HepG2 (cell line): Measurements from ENCODE around the gene SPTBN4. TPM values are rescaled to one million over a fixed set of nuclear protein-coding genes. Genes with fewer than 3 reads are reported as not detected.

ENCODE experiments used
- ATF7 ChIP-seq, 2 experiments: fragments of 450-650 bp in 1 of 2; sonication (generic) in 1 of 2; formaldehyde crosslinking in 1 of 2; IDR thresholded peaks; 2 replicates each; pipeline versions ENCODE4 v1.4.0 to v1.6.1; 2016 to 2020; ENCODE audit warnings: antibody characterized with exemption in 1 of 2, mild to moderate bottlenecking in 1 of 2, missing genetic modification reagents in 1 of 2
- EHMT2 ChIP-seq: fragments of 200-600 bp; sonication (generic); IDR thresholded peaks from 2 replicates; pipeline ENCODE4 v1.7.0; 2017; ENCODE audit warnings: antibody characterized with exemption, low read depth, low read length, borderline replicate concordance
- FIP1L1 ChIP-seq: fragments of 200-400 bp; formaldehyde crosslinking; IDR thresholded peaks from 2 replicates; pipeline ENCODE4 v1.6.1; 2018; ENCODE audit warnings: low read depth, mild to moderate bottlenecking, low read length, moderate library complexity, borderline replicate concordance; ENCODE audit not compliant: insufficient read depth
- GATAD1 ChIP-seq: IDR thresholded peaks from 2 replicates; pipeline ENCODE4 v1.6.1; 2016; ENCODE audit warnings: missing genetic modification reagents, missing compliant biosample characterization
- HMG20A ChIP-seq: IDR thresholded peaks from 2 replicates; pipeline ENCODE4 v1.6.1; 2016; ENCODE audit warnings: borderline replicate concordance
- JUN ChIP-seq: sonication (generic); formaldehyde crosslinking; IDR thresholded peaks from 2 replicates; pipeline ENCODE4 v1.4.0; 2020; ENCODE audit warnings: mild to moderate bottlenecking, missing genetic modification reagents
- JUND ChIP-seq: sonication (generic); formaldehyde crosslinking; IDR thresholded peaks from 2 replicates; pipeline ENCODE4 v1.8.0; 2022; ENCODE audit warnings: mild to moderate bottlenecking, missing genetic modification reagents
- KLF6 ChIP-seq: IDR thresholded peaks from 2 replicates; pipeline ENCODE4 v1.8.0; 2016; ENCODE audit warnings: missing biosample characterization, missing genetic modification reagents
- LCORL ChIP-seq, 2 experiments: fragments of 450-650 bp in 1 of 2; sonication (generic) in 1 of 2; formaldehyde crosslinking in 1 of 2; IDR thresholded peaks; 2 replicates each; pipeline versions ENCODE4 v1.5.0 to v1.6.1; 2017 to 2020; ENCODE audit warnings: antibody characterized with exemption in 1 of 2, missing genetic modification reagents in 1 of 2
- MAFK ChIP-seq, 2 experiments: IDR thresholded peaks in 1 of 2; conservative IDR thresholded peaks in 1 of 2; 2 replicates each; pipeline ENCODE4 v1.6.1; 2011; ENCODE audit warnings: improper control_type of control experiment in 2 of 2, low read length in 2 of 2
- MTF2 ChIP-seq: sonication (generic); formaldehyde crosslinking; IDR thresholded peaks from 2 replicates; pipeline ENCODE4 v1.5.0; 2020; ENCODE audit warnings: missing genetic modification reagents, borderline replicate concordance
- NCOA5 ChIP-seq: sonication (generic); formaldehyde crosslinking; IDR thresholded peaks from 2 replicates; pipeline ENCODE4 v1.4.0; 2020; ENCODE audit warnings: missing genetic modification reagents
- RNF2 ChIP-seq: fragments of 450-650 bp; conservative IDR thresholded peaks from 2 replicates; pipeline ENCODE4 v1.6.1; 2016; ENCODE audit warnings: low read depth
- SKI ChIP-seq: fragments of 450-650 bp; IDR thresholded peaks from one replicate; pipeline ENCODE4 v1.6.1; 2018; ENCODE audit warnings: mild to moderate bottlenecking; ENCODE audit not compliant: partially characterized antibody
- TBL1XR1 ChIP-seq: fragments of 150-350 bp; IDR thresholded peaks from 2 replicates; pipeline ENCODE4 v1.6.1; 2014; ENCODE audit warnings: borderline replicate concordance, low read length; ENCODE audit not compliant: partially characterized antibody
- TMF1 ChIP-seq: sonication (generic); formaldehyde crosslinking; IDR thresholded peaks from 2 replicates; pipeline ENCODE4 v1.8.1; 2022; ENCODE audit warnings: low read depth, missing genetic modification reagents
- ZNF337 ChIP-seq: sonication (generic); formaldehyde crosslinking; IDR thresholded peaks from 2 replicates; pipeline ENCODE4 v1.5.1; 2020; ENCODE audit warnings: missing genetic modification reagents, low read depth, mild to moderate bottlenecking, borderline replicate concordance
- ZNF446 ChIP-seq: sonication (generic); formaldehyde crosslinking; IDR thresholded peaks from 2 replicates; pipeline ENCODE4 v1.5.0; 2020; ENCODE audit warnings: mild to moderate bottlenecking, missing genetic modification reagents
- ZNF615 ChIP-seq: sonication (generic); formaldehyde crosslinking; IDR thresholded peaks from 2 replicates; pipeline ENCODE4 v1.5.0; 2020; ENCODE audit warnings: mild to moderate bottlenecking, missing genetic modification reagents, borderline replicate concordance
- ZNF616 ChIP-seq: sonication (generic); formaldehyde crosslinking; IDR thresholded peaks from 2 replicates; pipeline ENCODE4 v1.5.0; 2020; ENCODE audit warnings: low read depth, mild to moderate bottlenecking, missing genetic modification reagents
- polyA plus RNA-seq, 8 experiments: library from polyadenylated mRNA; depleted of rRNA in 3 of 8; stranded (reverse) in 7 of 8; unstranded in 1 of 8; fragments of >200 nt; fragmentation: Illumina TruSeq in 4 of 8; extraction: Trizol in 4 of 8; gene quantifications; 2 replicates each; pipeline versions ENCODE4 v1.2.1 to v1.2.3, GENCODE V29; 2011 to 2016; ENCODE audit warnings: low read depth in 4 of 8, missing spikeins in 1 of 8, mixed read lengths in 1 of 8; ENCODE audit not compliant: insufficient read depth in 1 of 8
- total RNA-seq, 5 experiments: library from RNA; depleted of rRNA; stranded (reverse); fragments of >200 nt; fragmentation: Illumina TruSeq; extraction: Trizol; gene quantifications; 2 replicates each; pipeline ENCODE4 v1.2.3, GENCODE V29; 2016; ENCODE audit warnings: low read depth in 1 of 5
- TF ChIP-seq, protein P1 (sequence below): sonication (generic); formaldehyde crosslinking; IDR thresholded peaks from 2 replicates; pipeline ENCODE4 v1.8.0; 2022; ENCODE audit warnings: mild to moderate bottlenecking, missing genetic modification reagents, moderate library complexity
- TF ChIP-seq, protein P2 (sequence below): sonication (generic); formaldehyde crosslinking; IDR thresholded peaks from 2 replicates; pipeline ENCODE4 v1.9.0; 2022; ENCODE audit warnings: missing genetic modification reagents, mild to moderate bottlenecking, borderline replicate concordance
- TF ChIP-seq, protein P3 (sequence below): sonication (generic); formaldehyde crosslinking; IDR thresholded peaks from 2 replicates; pipeline ENCODE4 v1.8.0; 2022; ENCODE audit warnings: mild to moderate bottlenecking, missing genetic modification reagents, borderline replicate concordance
- TF ChIP-seq, protein P4 (sequence below): sonication (generic); formaldehyde crosslinking; IDR thresholded peaks from 2 replicates; pipeline ENCODE4 v1.4.0; 2020; ENCODE audit warnings: mild to moderate bottlenecking, low read depth, missing genetic modification reagents

Gene SPTBN4
- total and polyA plus RNA-seq, 2 of the 13 experiments (the other 11 are each of a cell fraction or from before 2014, with no cell fraction given), result 0.11 TPM

DNA sequence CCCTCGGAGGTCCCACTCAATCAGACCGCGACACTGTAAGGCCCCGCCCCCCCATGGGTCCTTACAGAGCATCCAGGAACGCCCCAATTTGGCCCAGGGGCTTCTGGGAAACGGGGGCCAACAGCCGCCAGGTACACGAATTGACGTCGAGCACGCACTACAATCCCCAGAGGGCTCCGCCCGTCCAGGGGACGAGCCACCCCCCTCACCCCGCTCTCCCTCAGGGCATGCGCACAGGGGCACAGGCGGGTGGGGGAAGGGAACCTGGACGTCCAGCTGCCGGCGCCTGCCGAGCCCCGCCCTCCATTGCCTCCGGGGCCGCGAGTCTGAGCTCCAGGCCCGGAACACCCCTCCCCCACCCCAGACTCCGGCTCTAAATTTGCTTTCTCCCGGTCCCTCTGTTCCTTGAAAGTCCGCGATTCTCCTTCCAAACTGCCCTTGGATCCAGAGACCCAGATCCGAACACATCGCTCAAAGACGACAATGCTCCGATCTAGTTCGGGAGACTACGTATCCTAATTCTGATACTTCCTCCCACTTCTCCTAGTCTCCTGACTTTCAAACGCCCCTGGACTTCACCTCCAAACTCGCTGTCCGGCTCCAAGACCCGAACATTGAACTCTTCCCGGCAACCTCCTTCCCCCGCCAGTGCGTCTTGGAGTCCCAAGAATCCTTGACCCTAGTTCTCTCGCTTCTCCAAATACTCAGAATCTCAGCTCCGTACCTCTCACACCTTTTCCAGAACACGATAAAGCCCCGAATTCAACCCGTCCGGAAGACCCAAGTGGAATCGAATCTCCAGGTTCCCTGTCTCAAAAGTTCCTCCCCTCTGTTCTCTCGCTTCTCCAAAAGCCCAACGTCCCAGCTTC lies 23.4 kb upstream of the SPTBN4 start (continued):
- TF ChIP-seq LCORL (IDR thresholded peaks at IDR 0.05) (no peak), LCORL (CRISPR knock-in tag; IDR thresholded peaks at IDR 0.05) (peak; percentile 85), ZNF616 (CRISPR knock-in tag) (no peak), KLF6 (CRISPR knock-in tag) (no peak), EHMT2 (no peak), SKI (peak; percentile 53), ZNF615 (no peak), FIP1L1 (no peak), TMF1 (no peak), HMG20A (CRISPR knock-in tag) (no peak; the same call in 1 of the 2 replicates), RNF2 (no peak), TBL1XR1 (no peak), ZNF446 (CRISPR knock-in tag) (no peak), JUND (CRISPR knock-in tag) (no peak), MAFK (conservative IDR thresholded peaks at IDR 0.05 in 1 of 2, IDR thresholded peaks at IDR 0.05 in 1 of 2; ENCODE audit: low read length in 2 of 2) (no peak), GATAD1 (CRISPR knock-in tag) (peak; percentile 75), MTF2 (CRISPR knock-in tag) (no peak), ZNF337 (CRISPR knock-in tag) (no peak), ATF7 (IDR thresholded peaks at IDR 0.05) (no peak), ATF7 (CRISPR knock-in tag; IDR thresholded peaks at IDR 0.05) (no peak), NCOA5 (CRISPR knock-in tag) (no peak), JUN (no peak)
- TF ChIP-seq, protein P1, sequence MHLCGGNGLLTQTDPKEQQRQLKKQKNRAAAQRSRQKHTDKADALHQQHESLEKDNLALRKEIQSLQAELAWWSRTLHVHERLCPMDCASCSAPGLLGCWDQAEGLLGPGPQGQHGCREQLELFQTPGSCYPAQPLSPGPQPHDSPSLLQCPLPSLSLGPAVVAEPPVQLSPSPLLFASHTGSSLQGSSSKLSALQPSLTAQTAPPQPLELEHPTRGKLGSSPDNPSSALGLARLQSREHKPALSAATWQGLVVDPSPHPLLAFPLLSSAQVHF (CRISPR knock-in tag), result no peak
- TF ChIP-seq, protein P2, sequence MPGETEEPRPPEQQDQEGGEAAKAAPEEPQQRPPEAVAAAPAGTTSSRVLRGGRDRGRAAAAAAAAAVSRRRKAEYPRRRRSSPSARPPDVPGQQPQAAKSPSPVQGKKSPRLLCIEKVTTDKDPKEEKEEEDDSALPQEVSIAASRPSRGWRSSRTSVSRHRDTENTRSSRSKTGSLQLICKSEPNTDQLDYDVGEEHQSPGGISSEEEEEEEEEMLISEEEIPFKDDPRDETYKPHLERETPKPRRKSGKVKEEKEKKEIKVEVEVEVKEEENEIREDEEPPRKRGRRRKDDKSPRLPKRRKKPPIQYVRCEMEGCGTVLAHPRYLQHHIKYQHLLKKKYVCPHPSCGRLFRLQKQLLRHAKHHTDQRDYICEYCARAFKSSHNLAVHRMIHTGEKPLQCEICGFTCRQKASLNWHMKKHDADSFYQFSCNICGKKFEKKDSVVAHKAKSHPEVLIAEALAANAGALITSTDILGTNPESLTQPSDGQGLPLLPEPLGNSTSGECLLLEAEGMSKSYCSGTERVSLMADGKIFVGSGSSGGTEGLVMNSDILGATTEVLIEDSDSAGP, result no peak
- TF ChIP-seq, protein P3, sequence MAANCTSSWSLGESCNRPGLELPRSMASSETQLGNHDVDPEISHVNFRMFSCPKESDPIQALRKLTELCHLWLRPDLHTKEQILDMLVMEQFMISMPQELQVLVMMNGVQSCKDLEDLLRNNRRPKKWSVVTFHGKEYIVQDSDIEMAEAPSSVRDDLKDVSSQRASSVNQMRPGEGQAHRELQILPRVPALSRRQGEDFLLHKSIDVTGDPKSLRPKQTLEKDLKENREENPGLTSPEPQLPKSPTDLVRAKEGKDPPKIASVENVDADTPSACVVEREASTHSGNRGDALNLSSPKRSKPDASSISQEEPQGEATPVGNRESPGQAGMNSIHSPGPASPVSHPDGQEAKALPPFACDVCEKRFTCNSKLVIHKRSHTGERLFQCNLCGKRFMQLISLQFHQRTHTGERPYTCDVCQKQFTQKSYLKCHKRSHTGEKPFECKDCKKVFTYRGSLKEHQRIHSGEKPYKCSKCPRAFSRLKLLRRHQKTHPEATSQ (CRISPR knock-in tag), result no peak
- TF ChIP-seq, protein P4, sequence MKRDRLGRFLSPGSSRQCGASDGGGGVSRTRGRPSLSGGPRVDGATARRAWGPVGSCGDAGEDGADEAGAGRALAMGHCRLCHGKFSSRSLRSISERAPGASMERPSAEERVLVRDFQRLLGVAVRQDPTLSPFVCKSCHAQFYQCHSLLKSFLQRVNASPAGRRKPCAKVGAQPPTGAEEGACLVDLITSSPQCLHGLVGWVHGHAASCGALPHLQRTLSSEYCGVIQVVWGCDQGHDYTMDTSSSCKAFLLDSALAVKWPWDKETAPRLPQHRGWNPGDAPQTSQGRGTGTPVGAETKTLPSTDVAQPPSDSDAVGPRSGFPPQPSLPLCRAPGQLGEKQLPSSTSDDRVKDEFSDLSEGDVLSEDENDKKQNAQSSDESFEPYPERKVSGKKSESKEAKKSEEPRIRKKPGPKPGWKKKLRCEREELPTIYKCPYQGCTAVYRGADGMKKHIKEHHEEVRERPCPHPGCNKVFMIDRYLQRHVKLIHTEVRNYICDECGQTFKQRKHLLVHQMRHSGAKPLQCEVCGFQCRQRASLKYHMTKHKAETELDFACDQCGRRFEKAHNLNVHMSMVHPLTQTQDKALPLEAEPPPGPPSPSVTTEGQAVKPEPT, result no peak
